T follicular helper cell (primary cell): ENCODE measurements around the gene IGSF11.
"Not testable (repeated sequence)": the region's sequence is repeated elsewhere in the genome, so short reads cannot be mapped to it uniquely, and the experiment has no call there.

ENCODE experiments used
- DNase-seq: peaks from one replicate; pipeline ENCODE4 v3.0.0-alpha.2; 2020; ENCODE audit warnings: low read depth

The IGSF11 gene

GRCh38 chr3:118882353-118882947 lies 152.2 kb downstream of the IGSF11 start:
- peak; percentile 54 for DNase-seq

- no peak for DNase-seq
Observed at GRCh38 chr3:118868051-118868450, 166.6 kb downstream of the IGSF11 start.

GRCh38 chr3:118863731-118864322 lies 170.8 kb downstream of the IGSF11 start:
- DNase-seq, result no peak

- no peak for DNase-seq
Observed at GRCh38 chr3:118859950-118860349, 174.7 kb downstream of the IGSF11 start.

- DNase-seq, result not testable (repeated sequence)
Observed at GRCh38 chr3:118851466-118852193, 183.0 kb downstream of the IGSF11 start.

GRCh38 chr3:118850687-118851086 lies 184.0 kb downstream of the IGSF11 start:
- DNase-seq, result no peak
